ENCODE results near the gene KCNQ1. TPM values are rescaled to one million over a fixed set of nuclear protein-coding genes. Genes with fewer than 3 reads are reported as not detected.

KCNQ1 gene
- total RNA-seq, 2 experiments from 2014 or later, result 20.4 to 24.3 TPM

GRCh38 chr11:2831781-2832532 is 387.1 kb downstream of the KCNQ1 start:
- no peak overlapping the region for H3K4me3 Mint-ChIP-seq
- H3K4me1 Mint-ChIP-seq, result no peaks in the 10 kb centered on the region
- peaks cover 6% of the 10 kb centered on the region for H3K36me3 Mint-ChIP-seq (ENCODE audit: low read depth)
- ChIA-PET POLR2A (no interaction called here), CTCF (no interaction called here)
- no peaks in the 10 kb centered on the region for H3K27me3 Mint-ChIP-seq
- H3K27ac Mint-ChIP-seq, result no peak overlapping the region
- H3K9me3 Mint-ChIP-seq, result peaks cover 22% of the 10 kb centered on the region
- no peak for DNase-seq

- DNase-seq, result no peak
- no peak overlapping the region for H3K4me3 Mint-ChIP-seq
- peaks cover 21% of the 10 kb centered on the region for H3K9me3 Mint-ChIP-seq
- ChIA-PET CTCF (no interaction called here), POLR2A (no interaction called here)
- no peaks in the 10 kb centered on the region for H3K27me3 Mint-ChIP-seq
- peaks cover 6% of the 10 kb centered on the region for H3K36me3 Mint-ChIP-seq (ENCODE audit: low read depth)
- no peak overlapping the region for H3K27ac Mint-ChIP-seq
- no peaks in the 10 kb centered on the region for H3K4me1 Mint-ChIP-seq
Measured at GRCh38 chr11:2832533-2833020, 387.8 kb downstream of the KCNQ1 start.

GRCh38 chr11:2833051-2833715 is 388.4 kb downstream of the KCNQ1 start:
- no peaks in the 10 kb centered on the region for H3K4me1 Mint-ChIP-seq
- DNase-seq, result no peak
- H3K27ac Mint-ChIP-seq, result no peak overlapping the region
- H3K36me3 Mint-ChIP-seq (ENCODE audit: low read depth), result peaks cover 1% of the 10 kb centered on the region
- peaks cover 15% of the 10 kb centered on the region for H3K9me3 Mint-ChIP-seq
- no peaks in the 10 kb centered on the region for H3K27me3 Mint-ChIP-seq
- CTCF ChIA-PET, result no interaction called here
- H3K4me3 Mint-ChIP-seq, result no peak overlapping the region
- POLR2A ChIA-PET, result no interaction called here

GRCh38 chr11:2833716-2834502 is 389.1 kb downstream of the KCNQ1 start:
- Mint-ChIP-seq H3K4me3 (no peak overlapping the region), H3K36me3 (ENCODE audit: low read depth) (no peaks in the 10 kb centered on the region), H3K4me1 (no peaks in the 10 kb centered on the region), H3K27me3 (no peaks in the 10 kb centered on the region), H3K27ac (no peak overlapping the region), H3K9me3 (peaks cover 8% of the 10 kb centered on the region)
- ChIA-PET POLR2A (no interaction called here), CTCF (no interaction called here)
- no peak for DNase-seq

GRCh38 chr11:2834503-2835273 is 389.9 kb downstream of the KCNQ1 start:
- no peak overlapping the region for H3K27ac Mint-ChIP-seq
- no peaks in the 10 kb centered on the region for H3K36me3 Mint-ChIP-seq (ENCODE audit: low read depth)
- no peaks in the 10 kb centered on the region for H3K4me1 Mint-ChIP-seq
- no peaks in the 10 kb centered on the region for H3K9me3 Mint-ChIP-seq
- no peak for DNase-seq
- H3K27me3 Mint-ChIP-seq, result no peaks in the 10 kb centered on the region
- H3K4me3 Mint-ChIP-seq, result no peak overlapping the region
- ChIA-PET POLR2A (no interaction called here), CTCF (no interaction called here)

GRCh38 chr11:2835296-2835695 is 390.5 kb downstream of the KCNQ1 start:
- no peaks in the 10 kb centered on the region for H3K36me3 Mint-ChIP-seq (ENCODE audit: low read depth)
- CTCF ChIA-PET, result no interaction called here

GRCh38 chr11:2835751-2836150 is 390.9 kb downstream of the KCNQ1 start:
- ChIA-PET CTCF (no interaction called here), POLR2A (no interaction called here)
- DNase-seq, result no peak
- Mint-ChIP-seq H3K27ac (no peak overlapping the region), H3K9me3 (no peaks in the 10 kb centered on the region), H3K4me1 (no peaks in the 10 kb centered on the region), H3K27me3 (no peaks in the 10 kb centered on the region), H3K36me3 (ENCODE audit: low read depth) (no peaks in the 10 kb centered on the region), H3K4me3 (no peak overlapping the region)

More at GRCh38 chr11:2835296-2835695, 390.5 kb downstream of the KCNQ1 start:
- Mint-ChIP-seq H3K4me1 (no peaks in the 10 kb centered on the region), H3K9me3 (no peaks in the 10 kb centered on the region), H3K4me3 (no peak overlapping the region), H3K27ac (no peak overlapping the region), H3K27me3 (no peaks in the 10 kb centered on the region)
- DNase-seq, result no peak
- POLR2A ChIA-PET, result no interaction called here

GRCh38 chr11:2836315-2837095 is 391.7 kb downstream of the KCNQ1 start:
- ChIA-PET CTCF (no interaction called here), POLR2A (no interaction called here)
- Mint-ChIP-seq H3K27ac (no peak overlapping the region), H3K27me3 (no peaks in the 10 kb centered on the region), H3K4me1 (no peaks in the 10 kb centered on the region), H3K4me3 (no peak overlapping the region), H3K36me3 (ENCODE audit: low read depth) (no peaks in the 10 kb centered on the region), H3K9me3 (no peaks in the 10 kb centered on the region)
- DNase-seq, result no peak

GRCh38 chr11:2837096-2837601 is 392.3 kb downstream of the KCNQ1 start:
- H3K9me3 Mint-ChIP-seq, result no peaks in the 10 kb centered on the region
- H3K4me3 Mint-ChIP-seq, result no peak overlapping the region
- ChIA-PET POLR2A (no interaction called here), CTCF (no interaction called here)
- no peaks in the 10 kb centered on the region for H3K36me3 Mint-ChIP-seq (ENCODE audit: low read depth)
- no peak for DNase-seq
- H3K4me1 Mint-ChIP-seq, result no peaks in the 10 kb centered on the region
- H3K27ac Mint-ChIP-seq, result no peak overlapping the region
- no peaks in the 10 kb centered on the region for H3K27me3 Mint-ChIP-seq

- Mint-ChIP-seq H3K9me3 (no peaks in the 10 kb centered on the region), H3K4me3 (no peak overlapping the region), H3K36me3 (ENCODE audit: low read depth) (no peaks in the 10 kb centered on the region), H3K27me3 (no peaks in the 10 kb centered on the region), H3K27ac (no peak overlapping the region), H3K4me1 (no peaks in the 10 kb centered on the region)
- CTCF ChIA-PET, result no interaction called here
- POLR2A ChIA-PET, result no interaction called here
- no peak for DNase-seq
Measured at GRCh38 chr11:2837651-2838050, 392.8 kb downstream of the KCNQ1 start.

- POLR2A ChIA-PET, result no interaction called here
- DNase-seq, result no peak
- H3K9me3 Mint-ChIP-seq, result no peaks in the 10 kb centered on the region
- CTCF ChIA-PET, result no interaction called here
- no peaks in the 10 kb centered on the region for H3K36me3 Mint-ChIP-seq (ENCODE audit: low read depth)
- no peak overlapping the region for H3K4me3 Mint-ChIP-seq
- no peak overlapping the region for H3K27ac Mint-ChIP-seq
- no peaks in the 10 kb centered on the region for H3K27me3 Mint-ChIP-seq
- no peaks in the 10 kb centered on the region for H3K4me1 Mint-ChIP-seq
Measured at GRCh38 chr11:2838091-2838490, 393.3 kb downstream of the KCNQ1 start.

GRCh38 chr11:2838676-2839294 is 394.0 kb downstream of the KCNQ1 start:
- H3K27ac Mint-ChIP-seq, result no peak overlapping the region
- no peak for DNase-seq
- no peak overlapping the region for H3K4me3 Mint-ChIP-seq
- H3K36me3 Mint-ChIP-seq (ENCODE audit: low read depth), result no peaks in the 10 kb centered on the region
- POLR2A ChIA-PET, result no interaction called here
- CTCF ChIA-PET, result no interaction called here
- H3K4me1 Mint-ChIP-seq, result peaks cover 1% of the 10 kb centered on the region
- no peaks in the 10 kb centered on the region for H3K27me3 Mint-ChIP-seq
- H3K9me3 Mint-ChIP-seq, result no peaks in the 10 kb centered on the region

Data from activated CD4-positive, alpha-beta T cell treated with anti-CD3 and anti-CD28 coated beads, Interleukin-2, amount 10 ng/mL, durations not matched to agents 7 days and 5 days (primary cell).